K562 (cell line): Measurements from ENCODE around the gene NUB1. TPM values are rescaled to one million over a fixed set of nuclear protein-coding genes. Genes with fewer than 3 reads are reported as not detected.

Source experiments
- CEBPB ChIP-seq: fragments of 450-650 bp; IDR thresholded peaks from 2 replicates; pipeline ENCODE4 v1.6.1; 2016; ENCODE audit warnings: missing genetic modification characterization, missing compliant biosample characterization
- HNRNPH1 ChIP-seq: fragments of 200-400 bp; formaldehyde crosslinking; optimal IDR thresholded peaks from 2 replicates; pipeline ENCODE3; 2017; ENCODE audit warnings: low read depth, mild to moderate bottlenecking, low read length, moderate library complexity
- PHF21A ChIP-seq: fragments of 450-650 bp; IDR thresholded peaks from 2 replicates; pipeline ENCODE4 v1.6.1; 2017; ENCODE audit warnings: low read depth, borderline replicate concordance
- POLR2H ChIP-seq: IDR thresholded peaks from 2 replicates; pipeline ENCODE4 v1.6.1; 2016; ENCODE audit warnings: missing genetic modification characterization, low read depth, mild to moderate bottlenecking, control low read depth, missing compliant biosample characterization, moderate library complexity
- SMAD1 ChIP-seq: fragments of 150-350 bp; IDR thresholded peaks from 2 replicates; pipeline ENCODE4 v1.6.1; 2014; ENCODE audit warnings: low read length, low read depth; ENCODE audit not compliant: partially characterized antibody
- TAL1 ChIP-seq: fragments of 450-650 bp; IDR thresholded peaks from 2 replicates; pipeline ENCODE4 v1.6.1; 2016; ENCODE audit warnings: mild to moderate bottlenecking
- ZFPM2 ChIP-seq: fragments of 250-450 bp; sonication (Bioruptor Pico); IDR thresholded peaks from 2 replicates; pipeline ENCODE4 v1.5.1; 2022; ENCODE audit warnings: mild to moderate bottlenecking
- ZNF165 ChIP-seq: fragments of 250-450 bp; sonication (Bioruptor Pico); IDR thresholded peaks from 2 replicates; pipeline ENCODE4 v1.4.0; 2020; ENCODE audit warnings: borderline replicate concordance
- polyA plus RNA-seq, 8 experiments: library from polyadenylated mRNA; depleted of rRNA in 4 of 8; stranded (reverse) in 5 of 8; unstranded in 3 of 8; fragments of >200 nt; fragmentation: Nextera tagmentation in 2 of 8; fragmentation: Illumina TruSeq in 1 of 8; extraction: Ambion mirVana in 2 of 8; extraction: Trizol in 1 of 8; gene quantifications; 2 replicates each; pipeline versions ENCODE4 v1.2.1 to v1.2.3, GENCODE V29; 2011 to 2014; ENCODE audit warnings: inconsistent platforms in 1 of 8, missing spikeins in 1 of 8
- total RNA-seq, 7 experiments: library from RNA; depleted of rRNA in 6 of 7; stranded (reverse); fragments of >200 nt in 6 of 7; fragmentation: Illumina TruSeq in 2 of 7; extraction: Trizol in 2 of 7; gene quantifications; 2 replicates each; pipeline versions ENCODE4 v1.2.1 to v1.2.3, GENCODE V29; 2011 to 2021; ENCODE audit warnings: low replicate concordance in 1 of 7
- TF ChIP-seq, protein P1 (sequence below): fragments of 250-450 bp; sonication (Bioruptor Pico); IDR thresholded peaks from 2 replicates; pipeline ENCODE4 v1.4.0; 2020; ENCODE audit warnings: mild to moderate bottlenecking, moderate library complexity, borderline replicate concordance
- TF ChIP-seq, protein P2 (sequence below): fragments of 450-650 bp; formaldehyde crosslinking; IDR thresholded peaks from 2 replicates; pipeline ENCODE4 v1.4.0; 2020; ENCODE audit warnings: mild to moderate bottlenecking, mixed read lengths
- TF ChIP-seq, protein P3 (sequence below): fragments of 450-650 bp; IDR thresholded peaks from one replicate; pipeline ENCODE4 v1.6.1; 2018; ENCODE audit warnings: mild to moderate bottlenecking, moderate library complexity; ENCODE audit not compliant: partially characterized antibody
- TF ChIP-seq, protein P4 (sequence below), 2 experiments: fragments of 450-650 bp in 1 of 2; IDR thresholded peaks; 2 replicates each; pipeline ENCODE4 v1.6.1; 2011 to 2017; ENCODE audit warnings: low read depth in 2 of 2, antibody characterized with exemption in 1 of 2, borderline replicate concordance in 1 of 2, low read length in 1 of 2, mild to moderate bottlenecking in 1 of 2, mixed read lengths in 1 of 2; ENCODE audit not compliant: control insufficient read depth in 1 of 2
- TF ChIP-seq, protein P5 (sequence below): sonication (generic); formaldehyde crosslinking; IDR thresholded peaks from 2 replicates; pipeline ENCODE4 v1.8.0; 2022; ENCODE audit warnings: mild to moderate bottlenecking, missing genetic modification reagents

Gene NUB1
- total and polyA plus RNA-seq, 9 of the 15 experiments (the other 6 are each of a cell fraction or from before 2014, with no cell fraction given): 43.2 to 159 (median 85.2) TPM

DNA sequence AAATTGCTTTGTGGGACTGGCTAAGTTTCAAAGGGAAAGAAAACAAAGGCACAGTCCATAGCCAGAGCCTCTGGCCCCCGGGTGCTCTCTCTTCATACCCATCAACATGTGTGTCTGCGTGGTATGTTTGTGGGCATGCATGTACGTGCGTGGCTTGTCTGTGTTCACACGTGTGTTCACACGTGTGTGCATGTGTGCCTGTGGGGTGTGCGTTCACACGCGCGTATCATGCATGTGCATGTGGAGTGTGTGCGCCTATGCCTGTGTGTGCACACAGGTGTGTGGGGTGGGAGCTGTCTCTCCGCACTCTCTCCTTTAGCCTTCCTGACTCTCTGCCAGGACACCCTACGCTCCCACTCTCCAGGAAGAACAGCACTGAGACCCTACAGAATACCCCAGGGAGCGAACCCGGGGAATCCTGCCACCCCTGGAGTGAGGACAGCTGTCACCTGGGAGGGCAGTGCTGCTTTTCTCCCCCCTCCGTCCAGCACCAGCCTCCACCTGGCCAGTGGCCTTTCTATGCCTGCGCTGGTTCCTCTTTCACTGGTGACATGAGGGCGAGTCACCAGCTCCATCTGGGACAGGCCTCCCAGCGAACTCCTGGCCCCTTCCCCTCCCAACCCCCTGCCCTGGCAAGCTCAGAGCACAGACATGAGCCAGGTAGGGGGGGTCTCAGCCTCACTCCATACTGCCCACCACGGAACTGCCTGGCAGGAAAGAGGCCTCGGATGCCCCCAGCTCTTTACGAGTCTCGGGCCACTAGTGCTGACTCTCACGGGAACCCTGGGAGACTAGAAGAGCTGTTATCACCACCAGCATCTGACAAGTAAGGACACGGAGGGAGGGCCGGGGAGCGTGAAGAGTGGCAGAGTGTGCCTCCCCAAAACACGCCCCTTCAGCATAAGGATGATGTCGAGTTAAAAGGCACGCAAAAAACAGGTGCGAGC lies 51.7 kb downstream of the NUB1 start (continued):
- TF ChIP-seq ZNF165 (CRISPR knock-in tag) (no peak), HNRNPH1 (no peak), PHF21A (no peak), SMAD1 (no peak), POLR2H (tag) (no peak), ZFPM2 (no peak), TAL1 (no peak), CEBPB (tag) (no peak)
- TF ChIP-seq, protein P1, sequence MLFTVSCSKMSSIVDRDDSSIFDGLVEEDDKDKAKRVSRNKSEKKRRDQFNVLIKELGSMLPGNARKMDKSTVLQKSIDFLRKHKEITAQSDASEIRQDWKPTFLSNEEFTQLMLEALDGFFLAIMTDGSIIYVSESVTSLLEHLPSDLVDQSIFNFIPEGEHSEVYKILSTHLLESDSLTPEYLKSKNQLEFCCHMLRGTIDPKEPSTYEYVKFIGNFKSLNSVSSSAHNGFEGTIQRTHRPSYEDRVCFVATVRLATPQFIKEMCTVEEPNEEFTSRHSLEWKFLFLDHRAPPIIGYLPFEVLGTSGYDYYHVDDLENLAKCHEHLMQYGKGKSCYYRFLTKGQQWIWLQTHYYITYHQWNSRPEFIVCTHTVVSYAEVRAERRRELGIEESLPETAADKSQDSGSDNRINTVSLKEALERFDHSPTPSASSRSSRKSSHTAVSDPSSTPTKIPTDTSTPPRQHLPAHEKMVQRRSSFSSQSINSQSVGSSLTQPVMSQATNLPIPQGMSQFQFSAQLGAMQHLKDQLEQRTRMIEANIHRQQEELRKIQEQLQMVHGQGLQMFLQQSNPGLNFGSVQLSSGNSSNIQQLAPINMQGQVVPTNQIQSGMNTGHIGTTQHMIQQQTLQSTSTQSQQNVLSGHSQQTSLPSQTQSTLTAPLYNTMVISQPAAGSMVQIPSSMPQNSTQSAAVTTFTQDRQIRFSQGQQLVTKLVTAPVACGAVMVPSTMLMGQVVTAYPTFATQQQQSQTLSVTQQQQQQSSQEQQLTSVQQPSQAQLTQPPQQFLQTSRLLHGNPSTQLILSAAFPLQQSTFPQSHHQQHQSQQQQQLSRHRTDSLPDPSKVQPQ: no peak
- TF ChIP-seq, protein P2, sequence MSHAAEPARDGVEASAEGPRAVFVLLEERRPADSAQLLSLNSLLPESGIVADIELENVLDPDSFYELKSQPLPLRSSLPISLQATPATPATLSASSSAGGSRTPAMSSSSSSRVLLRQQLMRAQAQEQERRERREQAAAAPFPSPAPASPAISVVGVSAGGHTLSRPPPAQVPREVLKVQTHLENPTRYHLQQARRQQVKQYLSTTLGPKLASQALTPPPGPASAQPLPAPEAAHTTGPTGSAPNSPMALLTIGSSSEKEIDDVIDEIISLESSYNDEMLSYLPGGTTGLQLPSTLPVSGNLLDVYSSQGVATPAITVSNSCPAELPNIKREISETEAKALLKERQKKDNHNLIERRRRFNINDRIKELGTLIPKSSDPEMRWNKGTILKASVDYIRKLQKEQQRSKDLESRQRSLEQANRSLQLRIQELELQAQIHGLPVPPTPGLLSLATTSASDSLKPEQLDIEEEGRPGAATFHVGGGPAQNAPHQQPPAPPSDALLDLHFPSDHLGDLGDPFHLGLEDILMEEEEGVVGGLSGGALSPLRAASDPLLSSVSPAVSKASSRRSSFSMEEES (CRISPR knock-in tag): no peak
- TF ChIP-seq, protein P3, sequence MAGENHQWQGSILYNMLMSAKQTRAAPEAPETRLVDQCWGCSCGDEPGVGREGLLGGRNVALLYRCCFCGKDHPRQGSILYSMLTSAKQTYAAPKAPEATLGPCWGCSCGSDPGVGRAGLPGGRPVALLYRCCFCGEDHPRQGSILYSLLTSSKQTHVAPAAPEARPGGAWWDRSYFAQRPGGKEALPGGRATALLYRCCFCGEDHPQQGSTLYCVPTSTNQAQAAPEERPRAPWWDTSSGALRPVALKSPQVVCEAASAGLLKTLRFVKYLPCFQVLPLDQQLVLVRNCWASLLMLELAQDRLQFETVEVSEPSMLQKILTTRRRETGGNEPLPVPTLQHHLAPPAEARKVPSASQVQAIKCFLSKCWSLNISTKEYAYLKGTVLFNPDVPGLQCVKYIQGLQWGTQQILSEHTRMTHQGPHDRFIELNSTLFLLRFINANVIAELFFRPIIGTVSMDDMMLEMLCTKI: no peak
- TF ChIP-seq, protein P4, sequence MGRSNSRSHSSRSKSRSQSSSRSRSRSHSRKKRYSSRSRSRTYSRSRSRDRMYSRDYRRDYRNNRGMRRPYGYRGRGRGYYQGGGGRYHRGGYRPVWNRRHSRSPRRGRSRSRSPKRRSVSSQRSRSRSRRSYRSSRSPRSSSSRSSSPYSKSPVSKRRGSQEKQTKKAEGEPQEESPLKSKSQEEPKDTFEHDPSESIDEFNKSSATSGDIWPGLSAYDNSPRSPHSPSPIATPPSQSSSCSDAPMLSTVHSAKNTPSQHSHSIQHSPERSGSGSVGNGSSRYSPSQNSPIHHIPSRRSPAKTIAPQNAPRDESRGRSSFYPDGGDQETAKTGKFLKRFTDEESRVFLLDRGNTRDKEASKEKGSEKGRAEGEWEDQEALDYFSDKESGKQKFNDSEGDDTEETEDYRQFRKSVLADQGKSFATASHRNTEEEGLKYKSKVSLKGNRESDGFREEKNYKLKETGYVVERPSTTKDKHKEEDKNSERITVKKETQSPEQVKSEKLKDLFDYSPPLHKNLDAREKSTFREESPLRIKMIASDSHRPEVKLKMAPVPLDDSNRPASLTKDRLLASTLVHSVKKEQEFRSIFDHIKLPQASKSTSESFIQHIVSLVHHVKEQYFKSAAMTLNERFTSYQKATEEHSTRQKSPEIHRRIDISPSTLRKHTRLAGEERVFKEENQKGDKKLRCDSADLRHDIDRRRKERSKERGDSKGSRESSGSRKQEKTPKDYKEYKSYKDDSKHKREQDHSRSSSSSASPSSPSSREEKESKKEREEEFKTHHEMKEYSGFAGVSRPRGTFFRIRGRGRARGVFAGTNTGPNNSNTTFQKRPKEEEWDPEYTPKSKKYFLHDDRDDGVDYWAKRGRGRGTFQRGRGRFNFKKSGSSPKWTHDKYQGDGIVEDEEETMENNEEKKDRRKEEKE (IDR thresholded peaks at IDR 0.05; ENCODE audit: borderline replicate concordance in 1 of 2, control insufficient read depth in 1 of 2, low read depth in 2 of 2, low read length in 1 of 2): no peak
- TF ChIP-seq, protein P5, sequence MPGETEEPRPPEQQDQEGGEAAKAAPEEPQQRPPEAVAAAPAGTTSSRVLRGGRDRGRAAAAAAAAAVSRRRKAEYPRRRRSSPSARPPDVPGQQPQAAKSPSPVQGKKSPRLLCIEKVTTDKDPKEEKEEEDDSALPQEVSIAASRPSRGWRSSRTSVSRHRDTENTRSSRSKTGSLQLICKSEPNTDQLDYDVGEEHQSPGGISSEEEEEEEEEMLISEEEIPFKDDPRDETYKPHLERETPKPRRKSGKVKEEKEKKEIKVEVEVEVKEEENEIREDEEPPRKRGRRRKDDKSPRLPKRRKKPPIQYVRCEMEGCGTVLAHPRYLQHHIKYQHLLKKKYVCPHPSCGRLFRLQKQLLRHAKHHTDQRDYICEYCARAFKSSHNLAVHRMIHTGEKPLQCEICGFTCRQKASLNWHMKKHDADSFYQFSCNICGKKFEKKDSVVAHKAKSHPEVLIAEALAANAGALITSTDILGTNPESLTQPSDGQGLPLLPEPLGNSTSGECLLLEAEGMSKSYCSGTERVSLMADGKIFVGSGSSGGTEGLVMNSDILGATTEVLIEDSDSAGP (CRISPR knock-in tag): no peak
